OCI-LY7 (cell line): ENCODE measurements around the gene TAF3.

Experiments
- EZH2phosphoT487 ChIP-seq: fragments of 200-600 bp; sonication (generic); IDR thresholded peaks from 2 replicates; pipeline ENCODE4 v1.6.1; 2018; ENCODE audit warnings: low read depth, borderline replicate concordance, mild to moderate bottlenecking, mixed run types, antibody characterized with exemption, low read length, moderate library complexity, mixed read lengths
- TF ChIP-seq, protein P1 (sequence below): fragments of 200-600 bp; sonication (generic); conservative IDR thresholded peaks from 2 replicates; pipeline ENCODE4 v1.5.1; 2014; ENCODE audit warnings: mild to moderate bottlenecking, antibody characterized with exemption, low read length, moderate library complexity, mixed read lengths

DNA sequence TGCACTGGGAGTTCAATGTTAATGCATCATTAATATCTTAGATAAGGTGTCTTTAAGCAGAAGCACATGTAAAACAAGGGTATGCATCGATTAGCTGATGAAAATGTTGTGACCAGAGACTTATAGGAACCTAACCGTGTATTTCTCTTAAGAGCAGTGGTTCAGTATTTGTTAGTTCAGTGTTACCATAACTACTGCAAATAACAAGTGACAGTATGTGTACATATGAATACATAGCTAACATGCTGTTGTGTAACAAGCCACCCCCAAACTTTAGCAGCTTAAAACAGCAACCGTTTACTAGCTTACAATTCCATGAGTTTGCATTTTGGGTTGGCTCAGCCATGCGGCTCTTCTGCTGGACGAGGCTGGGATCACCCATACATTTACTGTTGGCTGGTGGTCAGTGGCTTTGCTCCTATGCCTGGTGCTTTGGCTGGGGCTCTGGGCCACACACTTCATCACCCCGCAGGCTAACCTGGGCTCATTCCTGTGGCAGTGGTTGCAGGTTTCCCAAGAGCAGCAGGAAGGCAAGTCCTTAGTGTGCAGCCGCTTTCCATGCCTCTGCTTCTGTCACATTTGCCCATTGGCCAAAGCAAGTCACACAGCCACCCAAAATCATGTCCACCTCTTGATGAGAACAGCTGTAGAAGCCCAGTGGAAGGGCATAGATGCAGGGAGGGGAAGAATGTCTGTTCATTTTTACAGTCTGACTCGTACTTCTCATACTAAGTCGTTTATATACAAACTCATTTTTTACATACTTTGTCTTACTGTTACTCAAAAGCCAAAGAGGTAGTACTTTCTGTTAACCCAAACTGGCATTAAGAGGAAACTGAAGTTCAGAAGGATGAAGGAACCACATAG, 132.9 kb downstream of the TAF3 start:
- TF ChIP-seq, protein P1, sequence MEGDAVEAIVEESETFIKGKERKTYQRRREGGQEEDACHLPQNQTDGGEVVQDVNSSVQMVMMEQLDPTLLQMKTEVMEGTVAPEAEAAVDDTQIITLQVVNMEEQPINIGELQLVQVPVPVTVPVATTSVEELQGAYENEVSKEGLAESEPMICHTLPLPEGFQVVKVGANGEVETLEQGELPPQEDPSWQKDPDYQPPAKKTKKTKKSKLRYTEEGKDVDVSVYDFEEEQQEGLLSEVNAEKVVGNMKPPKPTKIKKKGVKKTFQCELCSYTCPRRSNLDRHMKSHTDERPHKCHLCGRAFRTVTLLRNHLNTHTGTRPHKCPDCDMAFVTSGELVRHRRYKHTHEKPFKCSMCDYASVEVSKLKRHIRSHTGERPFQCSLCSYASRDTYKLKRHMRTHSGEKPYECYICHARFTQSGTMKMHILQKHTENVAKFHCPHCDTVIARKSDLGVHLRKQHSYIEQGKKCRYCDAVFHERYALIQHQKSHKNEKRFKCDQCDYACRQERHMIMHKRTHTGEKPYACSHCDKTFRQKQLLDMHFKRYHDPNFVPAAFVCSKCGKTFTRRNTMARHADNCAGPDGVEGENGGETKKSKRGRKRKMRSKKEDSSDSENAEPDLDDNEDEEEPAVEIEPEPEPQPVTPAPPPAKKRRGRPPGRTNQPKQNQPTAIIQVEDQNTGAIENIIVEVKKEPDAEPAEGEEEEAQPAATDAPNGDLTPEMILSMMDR, result no peak
- TF ChIP-seq EZH2phosphoT487, result no peak
